ENCODE results near the gene FOSL2.

FOSL2 gene

DNA sequence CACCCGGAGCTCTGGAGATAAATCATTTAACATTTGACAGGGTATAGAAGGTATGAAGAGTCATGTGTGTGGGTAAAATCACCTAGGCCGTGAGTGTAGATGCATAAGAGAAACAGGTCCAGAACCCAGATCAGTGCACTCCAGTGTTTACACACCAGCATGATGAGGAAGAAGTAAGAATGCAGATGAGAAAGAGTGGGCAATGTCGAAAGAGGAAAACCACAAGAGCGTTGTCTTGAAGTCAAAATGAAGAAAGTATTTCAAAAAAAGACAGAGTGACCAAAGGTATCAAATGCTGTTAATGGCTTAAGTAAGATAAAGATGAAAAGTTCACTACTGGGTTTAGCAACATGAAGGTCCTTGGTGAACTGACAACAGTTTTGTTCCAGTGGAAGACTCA, 71.2 kb downstream of the FOSL2 start:
- Histone ChIP-seq H3K9me3 (ENCODE audit: control insufficient read depth in 1 of 2, low read length in 2 of 2) (peaks cover 0 to 3% of the 10 kb centered on the region in 2 donors), H3K4me1 (ENCODE audit: control insufficient read depth in 1 of 2, insufficient read depth in 2 of 2, low read length in 2 of 2) (no peaks in the 10 kb centered on the region), H3K27ac (ENCODE audit: low read length) (no peak overlapping the region), H3K27me3 (ENCODE audit: low read depth, low read length) (peaks cover 4% of the 10 kb centered on the region), H3K36me3 (ENCODE audit: control insufficient read depth in 1 of 2, insufficient read depth in 2 of 2, low read length in 2 of 2) (no peaks in the 10 kb centered on the region), H3K4me3 (ENCODE audit: low read depth in 1 of 2, low read length in 2 of 2) (no peak overlapping the region)

DNA sequence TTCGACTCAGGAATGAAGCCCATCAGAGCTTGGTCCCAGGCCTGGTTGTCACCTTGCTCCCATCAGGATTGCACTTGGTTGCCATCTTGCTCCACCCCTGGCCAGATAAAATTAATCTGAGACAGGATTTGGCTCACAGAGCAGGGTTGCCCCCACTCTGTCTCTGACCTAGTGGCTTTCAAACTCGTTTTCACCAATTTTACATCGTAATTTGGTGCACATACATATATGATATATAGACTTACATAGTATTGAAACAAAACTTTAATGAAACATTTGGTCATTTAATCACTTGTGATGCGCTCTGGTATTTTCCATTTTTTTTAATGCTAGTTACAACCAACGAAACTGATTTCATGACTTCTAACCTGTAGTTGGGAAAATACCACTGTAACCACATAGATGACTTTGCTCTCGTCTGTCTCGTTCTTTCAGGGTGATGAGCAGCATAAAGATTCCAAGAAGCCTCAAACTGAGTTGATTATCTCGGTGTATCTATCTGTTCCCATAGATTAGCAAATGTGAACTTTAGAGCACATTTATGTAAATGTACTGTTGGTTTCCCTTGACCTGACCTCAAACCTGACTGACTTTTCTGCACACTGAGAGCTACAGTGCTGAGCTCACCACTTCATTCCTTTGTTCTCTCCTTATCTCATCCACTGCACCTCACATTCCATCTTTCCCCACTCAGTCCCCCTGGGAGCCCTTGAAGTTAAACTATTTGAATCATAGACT, 72.7 kb downstream of the FOSL2 start:
- no peak overlapping the region for H3K4me3 ChIP-seq (ENCODE audit: low read depth in 1 of 2, low read length in 2 of 2)
- H3K4me1 ChIP-seq (ENCODE audit: control insufficient read depth in 1 of 2, insufficient read depth in 2 of 2, low read length in 2 of 2) = no peaks in the 10 kb centered on the region
- peaks cover 0 to 3% of the 10 kb centered on the region in 2 donors for H3K9me3 ChIP-seq (ENCODE audit: control insufficient read depth in 1 of 2, low read length in 2 of 2)
- no peak overlapping the region for H3K27ac ChIP-seq (ENCODE audit: low read length)
- H3K27me3 ChIP-seq (ENCODE audit: low read depth, low read length) = peaks cover 4% of the 10 kb centered on the region
- no peaks in the 10 kb centered on the region for H3K36me3 ChIP-seq (ENCODE audit: control insufficient read depth in 1 of 2, insufficient read depth in 2 of 2, low read length in 2 of 2)
